Liver (tissue), 9 donors: Measurements from ENCODE around the gene MTSS2. TPM values are rescaled to one million over a fixed set of nuclear protein-coding genes. Genes with fewer than 3 reads are reported as not detected.

Source experiments
- DNase-seq: peaks from one replicate; pipeline ENCODE4 v3.0.0-alpha.2; 2017; ENCODE audit warnings: low spot score
- H3K27ac ChIP-seq, 2 donors: one replicate each; pipeline ENCODE4 v1.7.0; 2013; ENCODE audit warnings: inconsistent platforms in 2 of 2, low read length in 2 of 2, control low read depth in 1 of 2, low read depth in 1 of 2, mild to moderate bottlenecking in 1 of 2
- H3K27me3 ChIP-seq, 4 donors: one replicate each; pipeline versions ENCODE4 v1.6.1 to v1.7.0; 2013; ENCODE audit warnings: low read length in 3 of 4, inconsistent platforms in 1 of 4, mild to moderate bottlenecking in 1 of 4, moderate library complexity in 1 of 4; ENCODE audit not compliant: control insufficient read depth in 4 of 4, insufficient read depth in 4 of 4
- H3K36me3 ChIP-seq, 4 donors: one replicate each; pipeline versions ENCODE4 v1.6.1 to v1.7.0; 2013; ENCODE audit warnings: low read length in 3 of 4, mild to moderate bottlenecking in 3 of 4, low read depth in 1 of 4, moderate library complexity in 1 of 4; ENCODE audit not compliant: control insufficient read depth in 4 of 4, insufficient read depth in 3 of 4
- H3K4me1 ChIP-seq, 4 donors: one replicate each; pipeline versions ENCODE4 v1.6.1 to v1.7.0; 2013; ENCODE audit warnings: low read length in 3 of 4, mild to moderate bottlenecking in 3 of 4, moderate library complexity in 1 of 4; ENCODE audit not compliant: control insufficient read depth in 4 of 4, insufficient read depth in 4 of 4
- H3K4me3 ChIP-seq, 3 donors: one replicate each; pipeline versions ENCODE4 v1.6.1 to v1.7.0; 2013; ENCODE audit warnings: low read length in 3 of 3, control low read depth in 1 of 3, low read depth in 1 of 3, mild to moderate bottlenecking in 1 of 3
- H3K9ac ChIP-seq, 2 donors: one replicate each; pipeline ENCODE4 v1.7.0; 2013; ENCODE audit warnings: low read length in 2 of 2, mild to moderate bottlenecking in 2 of 2, moderate library complexity in 2 of 2, control low read depth in 1 of 2, low read depth in 1 of 2
- H3K9me3 ChIP-seq, 4 donors: one replicate each; pipeline versions ENCODE4 v1.6.1 to v1.7.0; 2013; ENCODE audit warnings: low read length in 3 of 4; ENCODE audit not compliant: control insufficient read depth in 4 of 4
- CTCF ChIP-seq: fragments of 150-350 bp; IDR thresholded peaks from 2 replicates; pipeline ENCODE4 v1.5.1; 2017; ENCODE audit warnings: improper control_type of control experiment, low read depth, low read length; ENCODE audit not compliant: missing input control
- FOXA1 ChIP-seq: IDR thresholded peaks from 2 replicates; pipeline ENCODE4 v1.6.1; 2016; ENCODE audit warnings: antibody characterized with exemption
- FOXA2 ChIP-seq: IDR thresholded peaks from 2 replicates; pipeline ENCODE4 v1.6.1; 2016; ENCODE audit warnings: antibody characterized with exemption
- GABPA ChIP-seq, 2 donors: IDR thresholded peaks in 1 of 2; conservative IDR thresholded peaks in 1 of 2; 2 replicates each; pipeline ENCODE4 v1.6.1; 2016; ENCODE audit warnings: antibody characterized with exemption in 2 of 2, mild to moderate bottlenecking in 1 of 2, moderate library complexity in 1 of 2
- HNF4G ChIP-seq: IDR thresholded peaks from 2 replicates; pipeline ENCODE4 v1.6.1; 2016; ENCODE audit warnings: antibody characterized with exemption
- JUND ChIP-seq, 2 donors: IDR thresholded peaks; 2 replicates each; pipeline ENCODE4 v1.6.1; 2016; ENCODE audit warnings: antibody characterized with exemption in 2 of 2
- RAD21 ChIP-seq, 2 donors: IDR thresholded peaks; 2 replicates each; pipeline ENCODE4 v1.6.1; 2016; ENCODE audit warnings: antibody characterized with exemption in 2 of 2, mild to moderate bottlenecking in 2 of 2
- RXRA ChIP-seq, 2 donors: IDR thresholded peaks; 2 replicates each; pipeline ENCODE4 v1.6.1; 2017 to 2018; ENCODE audit warnings: antibody characterized with exemption in 2 of 2, mild to moderate bottlenecking in 1 of 2
- SP1 ChIP-seq: IDR thresholded peaks from 2 replicates; pipeline ENCODE4 v1.6.1; 2018; ENCODE audit warnings: antibody characterized with exemption, mild to moderate bottlenecking
- TAF1 ChIP-seq: conservative IDR thresholded peaks from 2 replicates; pipeline ENCODE4 v1.6.1; 2016; ENCODE audit warnings: antibody characterized with exemption, mild to moderate bottlenecking
- YY1 ChIP-seq: IDR thresholded peaks from 2 replicates; pipeline ENCODE4 v1.6.1; 2016; ENCODE audit warnings: antibody characterized with exemption, mild to moderate bottlenecking
- ZBTB33 ChIP-seq: IDR thresholded peaks from 2 replicates; pipeline ENCODE4 v1.6.1; 2016; ENCODE audit warnings: antibody characterized with exemption
- WGBS: extraction: QIAGEN DNeasy Blood & Tissue Kit; methylation state at CpG from one replicate; pipeline ENCODE4 v1.1.7; 2013; 5-methylcytosine and 5-hydroxymethylcytosine counted together
- polyA plus RNA-seq, 2 donors: library from polyadenylated mRNA; stranded (reverse) in 1 of 2; unstranded in 1 of 2; fragments of 200-250 nt in 1 of 2; fragments of >200 nt in 1 of 2; fragmentation: Nextera tagmentation in 1 of 2; extraction: Ambion mirVana in 1 of 2; gene quantifications; one replicate each; pipeline versions ENCODE4 v1.2.1 to v1.2.3, GENCODE V29; 2013 to 2015
- total RNA-seq, 2 donors: library from RNA; depleted of rRNA; stranded (reverse); fragments of >200 nt; gene quantifications; one replicate each; pipeline ENCODE4 v1.2.3, GENCODE V29; 2014
- TF ChIP-seq, protein P1 (sequence below): IDR thresholded peaks from 2 replicates; pipeline ENCODE4 v1.6.1; 2016; ENCODE audit warnings: antibody characterized with exemption, mild to moderate bottlenecking
- donor health status: healthy.
- donor health status: healthy.
- donor health status: healthy.
- donor health status: healthy.
- donor health status: healthy.

Gene MTSS2
- total and polyA plus RNA-seq, 4 donors: 3.8 to 95.7 (median 35.9) TPM

GRCh38 chr16:70678121-70678897 is 7.5 kb downstream of the MTSS2 start (continued):
- TF ChIP-seq CTCF (no peak), TAF1 (no peak)

- H3K9ac ChIP-seq: no peak overlapping the region
- no peak overlapping the region for H3K27ac ChIP-seq
- H3K4me1 ChIP-seq: peaks cover 13 to 23% (median 19%) of the 10 kb centered on the region in 4 donors
- no peaks in the 10 kb centered on the region for H3K27me3 ChIP-seq
- 91% methylated on average over 15 of the region's 15 CpGs for WGBS
- no peak overlapping the region for H3K4me3 ChIP-seq
- H3K36me3 ChIP-seq: peaks cover 26 to 69% (median 40%) of the 10 kb centered on the region in 4 donors
- TF ChIP-seq ZBTB33: no peak
- TF ChIP-seq RXRA (IDR thresholded peaks at IDR 0.05): no peak
- no peak for TF ChIP-seq YY1
- no peak for TF ChIP-seq JUND (IDR thresholded peaks at IDR 0.05)
- TF ChIP-seq, protein P1, sequence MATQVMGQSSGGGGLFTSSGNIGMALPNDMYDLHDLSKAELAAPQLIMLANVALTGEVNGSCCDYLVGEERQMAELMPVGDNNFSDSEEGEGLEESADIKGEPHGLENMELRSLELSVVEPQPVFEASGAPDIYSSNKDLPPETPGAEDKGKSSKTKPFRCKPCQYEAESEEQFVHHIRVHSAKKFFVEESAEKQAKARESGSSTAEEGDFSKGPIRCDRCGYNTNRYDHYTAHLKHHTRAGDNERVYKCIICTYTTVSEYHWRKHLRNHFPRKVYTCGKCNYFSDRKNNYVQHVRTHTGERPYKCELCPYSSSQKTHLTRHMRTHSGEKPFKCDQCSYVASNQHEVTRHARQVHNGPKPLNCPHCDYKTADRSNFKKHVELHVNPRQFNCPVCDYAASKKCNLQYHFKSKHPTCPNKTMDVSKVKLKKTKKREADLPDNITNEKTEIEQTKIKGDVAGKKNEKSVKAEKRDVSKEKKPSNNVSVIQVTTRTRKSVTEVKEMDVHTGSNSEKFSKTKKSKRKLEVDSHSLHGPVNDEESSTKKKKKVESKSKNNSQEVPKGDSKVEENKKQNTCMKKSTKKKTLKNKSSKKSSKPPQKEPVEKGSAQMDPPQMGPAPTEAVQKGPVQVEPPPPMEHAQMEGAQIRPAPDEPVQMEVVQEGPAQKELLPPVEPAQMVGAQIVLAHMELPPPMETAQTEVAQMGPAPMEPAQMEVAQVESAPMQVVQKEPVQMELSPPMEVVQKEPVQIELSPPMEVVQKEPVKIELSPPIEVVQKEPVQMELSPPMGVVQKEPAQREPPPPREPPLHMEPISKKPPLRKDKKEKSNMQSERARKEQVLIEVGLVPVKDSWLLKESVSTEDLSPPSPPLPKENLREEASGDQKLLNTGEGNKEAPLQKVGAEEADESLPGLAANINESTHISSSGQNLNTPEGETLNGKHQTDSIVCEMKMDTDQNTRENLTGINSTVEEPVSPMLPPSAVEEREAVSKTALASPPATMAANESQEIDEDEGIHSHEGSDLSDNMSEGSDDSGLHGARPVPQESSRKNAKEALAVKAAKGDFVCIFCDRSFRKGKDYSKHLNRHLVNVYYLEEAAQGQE: no peak
- no peak for TF ChIP-seq SP1
- no peak for TF ChIP-seq HNF4G
- TF ChIP-seq RAD21 (IDR thresholded peaks at IDR 0.05): no peak
- no peak for TF ChIP-seq GABPA (IDR thresholded peaks at IDR 0.05 in 1 of 2, conservative IDR thresholded peaks at IDR 0.05 in 1 of 2)
- TF ChIP-seq TAF1: no peak
- no peak for TF ChIP-seq CTCF
- no peak for TF ChIP-seq FOXA2
- TF ChIP-seq FOXA1: no peak
- H3K9me3 ChIP-seq: no peaks in the 10 kb centered on the region
- no peak for DNase-seq
Measured at GRCh38 chr16:70677499-70678120, 8.2 kb downstream of the MTSS2 start.
